HCT116 (cell line): ENCODE results near the gene CHST11. TPM values are rescaled to one million over a fixed set of nuclear protein-coding genes. Genes with fewer than 3 reads are reported as not detected.

Experiments used
- ATAC-seq: fragments of 200-7000 bp; cut with Tn5 transposase; 2 replicates; pipeline ENCODE4 v1.9.1; 2020; ENCODE audit warnings: mild to moderate bottlenecking, moderate library complexity
- BruUV-seq: library from RNA; stranded (reverse); fragments of 400-500 nt; replicated peaks from 2 replicates; lab custom pipeline; 2021; lab: Mats Ljungman, UMichigan
- CTCF ChIA-PET: fragments of 300-600 bp; sonication (Branson Sonifier 250); formaldehyde crosslinking; loops from one replicate; lab custom pipeline; 2021; ENCODE audit warnings: antibody characterized with exemption; lab: Charles Lee
- POLR2A ChIA-PET: fragments of 300-600, 350-600 bp; sonication (Branson Sonifier 250); formaldehyde crosslinking; loops from one replicate; lab custom pipeline; 2021; ENCODE audit warnings: antibody characterized with exemption; lab: Charles Lee
- RAD21 ChIA-PET, 2 experiments: fragments of 300-600 bp; sonication (Branson Sonifier 250); formaldehyde crosslinking; loops; one replicate each; lab custom pipeline; 2023; ENCODE audit warnings: low total read pairs in 2 of 2; ENCODE audit not compliant: uncharacterized antibody in 2 of 2, unreplicated experiment in 2 of 2, low non-redundant PET in 1 of 2; lab: Charles Lee
- DNase-seq: peaks from one replicate; pipeline ENCODE4 v3.0.0-alpha.2; 2010; ENCODE audit warnings: low read depth, low spot score
- H2AFZ ChIP-seq: fragments of 200-600 bp; shearing (Covaris generic), sonication (generic); 2 replicates; pipeline ENCODE4 v1.6.1; 2017; ENCODE audit warnings: low read depth, mixed run types, mixed read lengths, antibody characterized with exemption, low read length; ENCODE audit not compliant: poor library complexity, severe bottlenecking
- H3K27ac ChIP-seq: 2 replicates; pipeline ENCODE4 v1.5.1; 2012; ENCODE audit warnings: low read depth, low read length
- H3K27me3 ChIP-seq: fragments of 200-600 bp; sonication (generic); 2 replicates; pipeline ENCODE4 v1.6.1; 2016; ENCODE audit warnings: mixed run types, low read length, mixed read lengths; ENCODE audit not compliant: insufficient read depth
- H3K36me3 ChIP-seq, 2 experiments: fragments of 200-500 bp in 1 of 2; fragments of 200-600 bp in 1 of 2; sonication (Bioruptor generic) in 1 of 2; sonication (generic) in 1 of 2; 2 replicates each; pipeline versions ENCODE4 v1.5.1 to v1.6.1; 2014 to 2016; ENCODE audit warnings: low read length in 2 of 2, inconsistent platforms in 1 of 2, mixed read lengths in 1 of 2, mixed run types in 1 of 2; ENCODE audit not compliant: insufficient read depth in 2 of 2, control insufficient read depth in 1 of 2
- H3K4me1 ChIP-seq, 2 experiments: fragments of 200-600 bp in 1 of 2; sonication (generic) in 1 of 2; 2 replicates each; pipeline versions ENCODE4 v1.5.1 to v1.6.1; 2012 to 2017; ENCODE audit warnings: low read length in 2 of 2, inconsistent platforms in 1 of 2, mild to moderate bottlenecking in 1 of 2, mixed read lengths in 1 of 2, mixed run types in 1 of 2, moderate library complexity in 1 of 2; ENCODE audit not compliant: insufficient read depth in 2 of 2, control insufficient read depth in 1 of 2
- H3K4me2 ChIP-seq: fragments of 200-600 bp; sonication (generic); 2 replicates; pipeline ENCODE4 v1.6.1; 2017; ENCODE audit warnings: mixed run types, low read length, mixed read lengths
- H3K4me3 ChIP-seq, 2 experiments: fragments of 200-600 bp in 1 of 2; sonication (generic) in 1 of 2; replicated peaks in 1 of 2; 2 replicates each; pipeline ENCODE4 v1.5.1; 2011 to 2016; ENCODE audit warnings: low read length in 2 of 2, control low read depth in 1 of 2, low read depth in 1 of 2, mild to moderate bottlenecking in 1 of 2, mixed read lengths in 1 of 2, mixed run types in 1 of 2
- H3K79me2 ChIP-seq: fragments of 200-600 bp; sonication (generic); 2 replicates; pipeline ENCODE4 v1.6.1; 2017; ENCODE audit warnings: mild to moderate bottlenecking, mixed run types, low read length, moderate library complexity, mixed read lengths; ENCODE audit not compliant: insufficient read depth
- H3K9ac ChIP-seq: fragments of 200-600 bp; sonication (generic); 2 replicates; pipeline ENCODE4 v1.6.1; 2016; ENCODE audit warnings: low read length, mixed read lengths
- H3K9me2 ChIP-seq: fragments of 200-600 bp; sonication (generic), shearing (Covaris generic); 2 replicates; pipeline ENCODE4 v1.6.1; 2017; ENCODE audit warnings: mixed run types, mild to moderate bottlenecking, moderate library complexity; ENCODE audit not compliant: insufficient read depth
- H3K9me3 ChIP-seq, 2 experiments: fragments of 200-500 bp in 1 of 2; fragments of 200-600 bp in 1 of 2; sonication (Bioruptor generic) in 1 of 2; sonication (generic) in 1 of 2; 2 replicates each; pipeline ENCODE4 v1.6.1; 2014 to 2017; ENCODE audit warnings: low read length in 2 of 2, mixed read lengths in 2 of 2, inconsistent platforms in 1 of 2, low read depth in 1 of 2, mild to moderate bottlenecking in 1 of 2, mixed run types in 1 of 2, moderate library complexity in 1 of 2; ENCODE audit not compliant: control insufficient read depth in 1 of 2, insufficient read depth in 1 of 2
- H4K20me1 ChIP-seq: fragments of 200-600 bp; sonication (generic), shearing (Covaris generic); 2 replicates; pipeline ENCODE4 v1.6.1; 2017; ENCODE audit warnings: mixed run types, mild to moderate bottlenecking, moderate library complexity; ENCODE audit not compliant: insufficient read depth
- CTCF ChIP-seq, 3 experiments: fragments of 200-600 bp in 1 of 3; sonication (generic) in 1 of 3; IDR thresholded peaks in 2 of 3; conservative IDR thresholded peaks in 1 of 3; 2 replicates each; pipeline ENCODE4 v1.5.1; 2012 to 2017; ENCODE audit warnings: low read depth in 2 of 3, low read length in 2 of 3, antibody characterized with exemption in 1 of 3, borderline replicate concordance in 1 of 3, control low read depth in 1 of 3, mild to moderate bottlenecking in 1 of 3, mixed read lengths in 1 of 3, mixed run types in 1 of 3, moderate library complexity in 1 of 3; ENCODE audit not compliant: insufficient read depth in 1 of 3
- EZH2 ChIP-seq: fragments of 200-600 bp; sonication (generic); IDR thresholded peaks from 2 replicates; pipeline ENCODE4 v1.6.1; 2017; ENCODE audit warnings: antibody characterized with exemption, mixed run types
- EZH2phosphoT487 ChIP-seq: fragments of 200-600 bp; IDR thresholded peaks from 2 replicates; pipeline ENCODE4 v1.6.1; 2018; ENCODE audit warnings: antibody characterized with exemption, borderline replicate concordance
- JUND ChIP-seq: IDR thresholded peaks from 2 replicates; pipeline ENCODE4 v1.6.1; 2012
- MAX ChIP-seq: IDR thresholded peaks from 2 replicates; pipeline ENCODE4 v1.6.1; 2012
- POLR2A ChIP-seq: IDR thresholded peaks from 2 replicates; pipeline ENCODE4 v1.7.0; 2011; ENCODE audit warnings: borderline replicate concordance; ENCODE audit not compliant: insufficient read depth, insufficient read length; ENCODE audit errors: extremely low read depth
- SP1 ChIP-seq: IDR thresholded peaks from 2 replicates; pipeline ENCODE4 v1.6.1; 2012; ENCODE audit warnings: low read depth
- SRF ChIP-seq: IDR thresholded peaks from 2 replicates; pipeline ENCODE4 v1.6.1; 2012; ENCODE audit warnings: low read depth
- intact Hi-C: fragments of 100-400 bp; cut with micrococcal nuclease; formaldehyde crosslinking; loops from 2 replicates; pipeline ENCODE4 v1.10.0; 2022
- total RNA-seq: library from RNA; stranded (reverse); gene quantifications from one replicate; pipeline ENCODE4 v1.2.1, GENCODE V29; 2021; ENCODE audit not compliant: unreplicated experiment

The CHST11 gene
- total RNA-seq, 1 experiment from 2014 or later = 10.1 TPM

- Histone ChIP-seq H3K27me3 (no peaks in the 10 kb centered on the region; the same call in 1 of the 2 replicates), H2AFZ (no peak overlapping the region), H3K9ac (no peak overlapping the region), H3K79me2 (no peaks in the 10 kb centered on the region), H3K27ac (no peak overlapping the region), H3K4me2 (no peak overlapping the region), H3K9me2 (no peaks in the 10 kb centered on the region), H3K9me3 (no peaks in the 10 kb centered on the region), H3K4me1 (no peaks in the 10 kb centered on the region), H4K20me1 (no peaks in the 10 kb centered on the region; the same call in 1 of the 2 replicates), H3K4me3 (no peak overlapping the region)
- ATAC-seq = no peak
- ChIA-PET RAD21 (no interaction called here), POLR2A (no interaction called here), CTCF (interaction anchor here (1.1 kb wide), 1 partner anchor 271 kb away, joined by 3 read pairs; no protein-coding TSS in a partner anchor)
- no TSS peak for BruUV-seq
- intact Hi-C loops = no loop called here
- DNase-seq = no peak
- no peak for TF ChIP-seq MAX
- TF ChIP-seq SP1 = no peak
- no peak for TF ChIP-seq EZH2
- TF ChIP-seq EZH2phosphoT487 = no peak
- no peak for TF ChIP-seq SRF
- no peak for TF ChIP-seq POLR2A
- TF ChIP-seq JUND = no peak
- TF ChIP-seq CTCF (IDR thresholded peaks at IDR 0.05 in 2 of 3, conservative IDR thresholded peaks at IDR 0.05 in 1 of 3; ENCODE audit: borderline replicate concordance in 1 of 3, insufficient read depth in 1 of 3, low read depth in 2 of 3, low read length in 2 of 3) = no peak
- TF ChIP-seq, all 23 proteins: peak for 0
- H3K36me3 ChIP-seq = no peaks in the 10 kb centered on the region
Measured at GRCh38 chr12:104652910-104653309, 196.2 kb downstream of the CHST11 start.
